CD4-positive, alpha-beta T cell treated with Interleukin-21 for 1 hour (primary cell): ENCODE results near the gene S100A9.
"Not testable (repeated sequence)": the region's sequence is repeated elsewhere in the genome, so short reads cannot be mapped to it uniquely, and the experiment has no call there.

Source experiments
- DNase-seq: peaks from one replicate; pipeline ENCODE4 v3.0.0-alpha.2; 2020

S100A9 gene

DNA sequence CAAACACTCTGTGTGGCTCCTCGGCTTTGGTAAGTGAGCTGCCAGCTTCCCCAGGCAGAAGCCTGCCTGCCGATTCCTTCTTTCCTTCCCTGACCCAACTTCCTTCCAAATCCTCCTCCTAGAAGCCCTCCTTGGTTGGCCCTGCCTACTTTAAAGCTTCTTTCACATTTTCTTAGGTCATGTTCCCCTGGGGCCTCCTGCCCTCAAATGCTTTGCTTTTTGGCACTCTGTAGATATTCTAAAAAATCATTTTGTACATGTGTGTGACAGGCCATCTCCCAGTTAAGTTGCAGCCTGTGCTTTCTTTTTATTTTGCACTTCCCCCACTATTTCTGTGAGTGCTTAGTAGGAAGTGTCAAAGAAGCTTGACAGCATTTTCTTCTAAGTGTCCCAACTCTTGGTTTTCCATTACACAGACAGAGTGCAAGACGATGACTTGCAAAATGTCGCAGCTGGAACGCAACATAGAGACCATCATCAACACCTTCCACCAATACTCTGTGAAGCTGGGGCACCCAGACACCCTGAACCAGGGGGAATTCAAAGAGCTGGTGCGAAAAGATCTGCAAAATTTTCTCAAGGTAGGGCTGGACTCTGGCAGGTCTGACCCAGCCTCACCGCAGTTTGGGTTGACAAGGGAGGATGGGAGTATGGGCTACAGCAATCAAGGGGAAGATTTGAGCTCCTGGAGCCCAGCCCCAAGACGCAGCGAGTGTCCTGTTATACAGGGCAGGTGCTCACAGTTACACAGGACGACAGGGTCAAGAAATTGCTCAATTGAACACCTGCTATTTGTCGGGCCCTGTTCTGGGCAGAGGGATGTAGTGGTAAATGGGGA, at the start of gene S100A9:
Gene S100A9 (plus strand): TSS at position 2 of the 838 bp plus-strand sequence. CDS start 430 bp downstream, at position 432.
- no peak for DNase-seq

GRCh38 chr1:153308540-153308939, 49.1 kb upstream of the S100A9 start:
- DNase-seq, result no peak

DNA sequence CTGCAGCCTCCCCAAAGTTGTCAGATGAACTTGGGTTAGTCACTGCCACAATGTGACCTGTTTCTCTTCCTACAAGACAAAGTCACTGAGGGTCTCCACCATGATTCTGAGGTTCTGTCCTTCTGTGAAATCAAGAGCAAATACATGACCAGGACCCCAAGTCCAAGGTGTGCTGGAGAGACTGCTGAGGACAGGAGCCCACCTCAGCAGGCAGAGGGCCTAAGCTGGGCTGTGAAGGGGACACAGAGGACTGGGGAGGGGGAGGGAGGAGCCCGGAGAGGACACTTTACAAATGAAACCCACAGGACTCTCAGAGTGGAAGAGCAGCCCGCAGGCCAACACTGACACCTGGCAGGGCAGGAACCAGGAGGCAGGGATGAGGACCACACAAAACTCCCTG, 48.2 kb upstream of the S100A9 start:
- DNase-seq, result no peak

GRCh38 chr1:153310526-153310925, 47.1 kb upstream of the S100A9 start:
- DNase-seq, result no peak

GRCh38 chr1:153312570-153313186, 45.0 kb upstream of the S100A9 start, which contains the start of gene PGLYRP3:
TSS of gene PGLYRP3 (minus strand) at chr1:153312952. CDS start at chr1:153310665, 2,287 bp downstream.
- no peak for DNase-seq

GRCh38 chr1:153313288-153313687, 44.4 kb upstream of the S100A9 start:
- DNase-seq, result no peak

DNA sequence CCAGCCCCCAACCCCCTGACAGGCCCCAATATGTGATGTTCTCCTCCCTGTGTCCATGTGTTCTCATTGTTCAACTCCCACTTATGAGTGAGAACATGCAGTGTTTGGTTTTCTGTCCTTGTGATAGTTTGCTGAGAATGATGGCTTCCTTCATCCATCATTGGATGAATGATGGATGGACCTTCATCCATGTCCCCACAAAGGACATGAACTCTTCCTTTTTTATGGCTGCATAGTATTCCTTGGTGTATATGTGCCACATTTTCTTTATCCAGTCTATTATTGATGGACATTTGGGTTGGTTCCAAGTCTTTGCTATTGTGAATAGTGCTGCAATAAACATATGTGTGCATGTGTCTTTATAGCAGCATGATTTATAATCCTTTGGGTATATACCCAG, 43.3 kb upstream of the S100A9 start:
- DNase-seq, result not testable (repeated sequence)

DNA sequence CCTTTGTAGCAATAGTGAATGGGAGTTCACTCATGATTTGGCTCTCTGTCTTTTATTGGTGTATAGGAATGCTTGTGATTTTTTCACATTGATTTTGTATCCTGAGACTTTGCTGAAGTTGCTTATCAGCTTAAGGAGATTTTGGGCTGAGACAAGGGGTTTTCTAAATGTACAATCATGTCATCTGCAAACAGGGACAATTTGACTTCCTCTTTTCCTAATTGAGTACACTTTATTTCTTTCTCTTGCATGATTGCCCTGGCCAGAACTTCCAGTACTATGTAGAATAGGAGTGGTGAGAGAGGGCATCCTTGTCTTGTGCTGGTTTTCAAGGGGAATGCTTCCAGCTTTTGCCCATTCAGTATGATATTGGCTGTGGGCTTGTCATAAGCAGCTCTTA, 41.6 kb upstream of the S100A9 start:
- DNase-seq, result not testable (repeated sequence)

DNA sequence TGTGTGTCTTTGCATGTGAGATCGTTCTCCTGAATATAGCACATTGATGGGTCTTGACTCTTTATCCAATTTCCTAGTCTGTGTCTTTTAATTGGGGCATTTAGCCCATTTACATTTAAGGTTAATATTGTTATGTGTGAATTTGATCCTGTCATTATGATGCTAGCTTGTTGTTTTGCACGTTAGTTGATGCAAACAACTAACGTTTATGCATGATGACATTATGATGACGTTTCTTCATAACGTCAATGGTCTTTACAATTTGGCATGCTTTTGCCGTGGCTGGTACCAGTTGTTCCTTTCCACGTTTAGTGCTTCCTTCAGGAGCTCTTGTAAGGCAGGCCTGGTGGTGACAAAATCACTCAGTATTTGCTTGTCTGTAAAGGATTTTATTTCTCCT, 39.5 kb upstream of the S100A9 start:
- DNase-seq, result not testable (repeated sequence)

DNA sequence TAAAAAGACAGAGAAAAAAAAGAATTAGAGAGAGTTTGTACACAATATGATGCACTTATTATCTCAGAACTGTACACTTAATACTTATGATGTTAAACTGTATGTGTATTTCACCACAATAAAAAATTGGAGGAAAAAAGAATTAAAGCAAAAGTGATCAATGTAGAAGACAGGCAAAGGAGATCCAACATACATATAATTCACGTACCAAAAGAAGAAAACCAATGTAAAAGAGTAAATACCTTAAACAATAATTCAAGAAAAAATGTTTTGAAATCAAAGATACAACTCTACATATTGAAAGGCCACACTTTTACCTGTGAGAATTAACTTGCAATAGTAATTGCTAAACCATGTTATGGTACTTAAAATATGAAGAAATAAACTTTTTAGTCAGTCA, 35.1 kb upstream of the S100A9 start:
- no peak for DNase-seq

DNA sequence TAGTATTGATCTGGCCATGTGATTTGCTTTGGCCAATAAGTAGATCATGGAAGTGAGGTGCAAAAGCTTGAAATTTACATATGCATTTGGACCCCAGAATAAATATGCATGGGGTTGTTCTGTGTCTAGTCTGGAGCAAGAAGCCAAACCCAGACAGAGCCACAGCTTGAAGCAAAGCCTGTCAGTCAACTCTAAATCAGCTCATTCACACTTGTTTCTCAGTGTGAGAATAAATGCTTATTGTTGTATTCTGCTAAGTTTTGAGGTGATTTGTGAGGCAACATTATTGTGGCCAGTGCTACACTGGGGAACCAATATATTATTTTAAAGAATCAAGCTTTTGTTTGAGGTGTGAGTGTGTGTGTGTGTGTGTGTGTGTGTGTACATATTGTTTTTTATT, 32.7 kb upstream of the S100A9 start:
- no peak for DNase-seq

GRCh38 chr1:153333902-153334301, 23.8 kb upstream of the S100A9 start:
- no peak for DNase-seq

DNA sequence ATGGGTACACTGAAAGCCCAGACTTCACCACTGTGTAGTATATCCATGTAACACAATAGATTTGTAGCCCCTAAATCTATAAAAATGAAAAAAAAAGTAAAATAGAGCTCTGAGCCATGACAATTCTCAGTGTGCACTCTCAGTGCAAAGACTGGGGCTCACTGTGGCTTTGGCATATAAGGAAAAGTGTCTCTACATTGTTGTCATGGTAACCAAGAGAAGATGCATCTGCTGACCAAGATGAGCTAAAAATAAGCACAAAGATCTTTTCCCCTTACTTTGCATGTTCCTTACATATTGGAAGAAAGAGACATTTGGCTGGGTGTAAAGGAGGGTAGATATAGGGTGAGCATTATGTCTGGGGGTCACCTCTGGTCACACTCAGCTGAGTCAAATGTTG, 21.0 kb upstream of the S100A9 start:
- DNase-seq, result no peak

DNA sequence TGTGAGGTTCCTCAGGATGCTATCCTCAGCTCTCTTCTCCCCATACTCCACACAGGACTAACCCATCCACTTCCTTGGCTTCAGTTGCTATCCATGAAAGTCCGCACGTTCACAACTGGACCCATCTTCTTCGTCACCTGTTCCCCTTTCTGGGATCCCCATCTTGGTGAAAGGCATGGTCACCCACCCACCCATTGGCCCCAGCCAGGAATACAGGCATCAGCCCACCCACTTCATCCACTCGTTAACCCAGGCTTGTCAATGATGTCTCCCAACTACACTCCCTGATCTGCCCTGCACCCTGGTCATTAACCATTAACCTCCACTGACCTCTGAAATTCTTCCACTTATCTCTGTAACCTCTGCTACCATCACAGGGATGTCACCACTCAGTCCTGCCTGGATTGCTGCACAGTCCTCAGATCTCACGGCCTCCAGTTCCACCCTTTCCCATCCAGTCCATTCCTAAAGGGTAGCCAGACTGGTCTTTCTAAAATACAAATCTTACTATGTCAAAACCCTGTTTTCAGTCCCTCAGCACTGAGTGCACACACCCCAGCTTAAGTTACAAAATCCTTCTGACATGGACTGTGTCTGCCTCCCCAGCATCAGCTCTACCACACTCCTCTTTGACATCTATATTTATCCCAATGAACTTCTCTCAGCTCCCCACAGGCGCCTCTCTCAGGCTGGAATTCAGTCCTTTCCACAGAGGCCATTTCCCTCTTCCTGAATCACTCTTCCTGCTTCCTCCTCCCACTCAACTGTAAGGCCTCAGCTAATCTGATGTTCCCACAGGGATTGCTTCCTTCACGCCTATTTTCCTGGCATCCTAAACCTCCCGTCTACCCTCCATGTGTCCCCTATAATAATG, 19.4 kb upstream of the S100A9 start:
- DNase-seq, result no peak

DNA sequence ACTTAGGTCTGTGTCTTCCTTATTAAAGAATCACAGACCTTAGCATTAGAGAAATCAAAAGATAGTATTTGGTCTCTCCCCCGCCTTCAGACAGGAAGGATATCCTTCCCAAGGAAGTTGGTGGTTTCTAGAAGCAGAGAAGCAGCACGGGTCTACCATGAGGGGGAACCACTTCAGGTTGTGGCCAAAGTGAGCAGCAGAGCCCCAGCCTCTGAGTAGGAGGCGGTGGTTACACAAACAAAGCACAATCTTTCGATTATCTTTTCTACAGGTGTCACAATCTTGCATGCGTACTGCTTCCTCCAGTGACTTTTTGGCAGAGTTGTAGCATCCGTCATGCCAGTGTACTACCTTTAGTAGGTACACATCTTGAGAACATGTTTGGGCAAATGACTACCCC, 17.9 kb upstream of the S100A9 start:
- no peak for DNase-seq

DNA sequence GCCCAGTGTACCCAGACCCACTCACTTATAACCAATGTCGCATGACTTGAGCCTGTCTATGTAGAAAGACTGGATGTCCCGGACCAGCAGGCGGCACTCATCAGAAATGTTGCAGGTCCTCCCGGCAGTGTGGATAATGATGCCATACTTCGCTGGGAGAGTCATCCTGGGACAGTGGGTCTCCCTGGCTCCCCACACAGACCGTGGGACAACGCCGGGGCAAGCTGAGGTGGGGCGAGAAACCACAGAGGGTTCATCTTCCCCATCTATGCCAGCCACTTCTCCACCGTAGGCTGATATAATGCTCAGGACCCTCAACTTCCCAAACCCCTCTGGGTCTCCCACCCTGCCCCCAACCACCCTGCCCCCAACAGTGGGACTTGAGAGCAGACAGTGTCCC, 17.3 kb upstream of the S100A9 start:
- DNase-seq, result no peak

- no peak for DNase-seq
Observed at GRCh38 chr1:153341431-153341934, 16.2 kb upstream of the S100A9 start.

DNA sequence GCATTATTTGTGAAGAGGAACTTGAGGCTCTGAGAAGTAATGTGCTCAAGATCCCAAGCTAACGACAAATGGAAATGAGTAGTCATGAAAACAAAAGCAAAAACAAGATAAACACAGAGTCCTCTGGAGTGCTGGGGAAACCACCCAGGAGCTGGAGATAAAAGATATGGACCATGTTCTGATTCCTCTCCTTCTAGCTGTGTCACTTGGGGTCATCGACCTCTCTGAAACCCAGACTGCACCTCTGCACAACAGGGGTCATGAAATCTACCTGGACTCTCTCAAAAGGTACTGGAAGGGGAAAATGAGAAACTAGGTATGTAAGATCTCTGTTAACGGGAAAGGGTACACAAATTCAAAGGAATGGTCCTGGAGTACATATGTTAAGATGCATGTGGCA, 15.5 kb upstream of the S100A9 start:
- DNase-seq, result no peak

GRCh38 chr1:153343040-153343681, 14.5 kb upstream of the S100A9 start:
- DNase-seq, result no peak

DNA sequence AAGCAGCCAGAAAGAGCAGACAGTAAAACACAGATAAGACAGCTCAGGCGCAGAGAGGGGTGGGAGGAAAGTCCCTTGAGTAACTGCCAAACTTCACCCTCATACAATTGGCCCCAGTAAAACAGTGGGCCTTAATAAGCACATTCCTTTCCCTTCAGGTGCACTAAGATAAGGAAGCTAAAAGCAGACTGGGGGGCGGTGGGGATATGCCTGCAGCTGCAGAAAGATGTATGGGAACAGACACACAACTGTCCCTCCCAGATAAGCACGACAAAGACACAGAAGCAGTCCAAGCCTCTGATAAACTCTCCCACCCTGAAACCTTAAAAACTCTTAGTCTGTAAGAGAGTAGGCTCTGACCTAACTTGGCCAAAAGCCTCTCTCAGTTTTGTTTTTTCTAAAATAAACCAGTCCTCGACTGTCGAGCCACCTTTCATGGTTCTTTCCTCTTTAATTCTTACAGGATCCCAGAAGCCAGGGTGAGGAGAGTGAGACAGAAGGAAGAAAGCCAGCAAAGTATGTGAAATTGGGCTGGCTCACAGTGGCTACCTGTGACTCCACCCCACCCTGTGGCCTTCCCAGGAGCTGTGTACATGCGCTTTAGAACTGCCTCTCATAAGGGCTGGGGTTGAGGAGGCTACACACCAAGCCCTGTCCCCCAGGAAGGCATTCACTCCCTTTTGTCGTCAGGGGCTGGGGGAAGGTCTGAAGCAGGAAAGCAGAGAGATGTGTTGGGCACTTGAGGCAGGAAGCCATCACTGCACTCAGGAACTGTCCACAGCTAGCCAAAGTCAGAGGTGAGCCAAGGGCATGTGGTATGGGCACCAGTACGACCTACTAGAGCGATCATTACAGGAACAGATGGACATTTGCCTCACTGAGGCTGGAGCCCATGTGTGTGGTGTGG, 13.6 kb upstream of the S100A9 start:
- no peak for DNase-seq

GRCh38 chr1:153344718-153345025, 13.0 kb upstream of the S100A9 start:
- DNase-seq, result no peak
